KBM-7 (cell line): ENCODE data around the gene SIDT1.

Source experiments
- DNase-seq: peaks from one replicate; pipeline ENCODE4 v3.0.0-alpha.2; 2015
- in situ Hi-C: fragments of 300-500 bp; cut with MboI; formaldehyde crosslinking; loops from 2 replicates; pipeline ENCODE4 v1.14.3; 2020; ENCODE audit warnings: low sequenced_read_pairs, low pct_unique_long_range_greater_than_20kb, mixed read lengths

The SIDT1 gene

DNA sequence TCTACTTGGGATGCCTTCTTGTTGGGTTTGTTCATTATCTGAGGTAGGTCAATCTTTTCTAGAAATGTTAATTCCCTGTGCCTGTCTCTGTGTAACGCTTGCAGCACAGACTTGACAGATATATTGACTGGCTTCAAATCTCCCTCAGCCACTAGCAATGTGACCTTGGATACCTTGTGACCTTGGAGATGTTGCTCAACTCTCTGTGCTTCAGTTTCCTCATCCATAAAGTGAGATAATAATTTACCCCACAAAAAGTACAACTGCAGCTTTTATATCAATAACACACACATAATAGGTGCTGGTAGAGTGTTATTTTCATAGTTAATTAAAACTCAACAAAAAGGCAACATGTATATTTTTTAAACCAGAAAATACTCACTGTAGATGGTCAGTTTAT lies 52.9 kb downstream of the SIDT1 start:
- in situ Hi-C loops = no loop called here
- DNase-seq = no peak

DNA sequence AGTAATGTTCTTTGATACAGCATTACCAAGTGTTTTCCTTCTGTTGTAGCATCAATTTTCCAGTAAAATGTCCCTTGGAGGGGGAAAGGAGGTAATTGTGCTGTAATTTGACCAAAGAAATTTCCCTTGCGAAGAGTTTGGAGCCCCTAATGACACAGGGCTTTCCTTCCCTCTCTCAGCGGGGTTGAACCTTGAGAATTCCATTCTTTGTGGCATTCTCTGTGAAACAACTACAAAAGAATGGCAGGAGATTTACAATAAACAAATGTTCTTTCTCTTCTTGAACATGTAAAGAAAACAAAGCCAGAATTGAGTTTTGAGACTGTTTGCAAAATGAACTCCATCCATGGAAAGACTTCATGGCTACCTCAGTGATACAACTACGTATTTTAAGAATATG lies 53.4 kb downstream of the SIDT1 start:
- in situ Hi-C loops = no loop called here
- no peak for DNase-seq

DNA sequence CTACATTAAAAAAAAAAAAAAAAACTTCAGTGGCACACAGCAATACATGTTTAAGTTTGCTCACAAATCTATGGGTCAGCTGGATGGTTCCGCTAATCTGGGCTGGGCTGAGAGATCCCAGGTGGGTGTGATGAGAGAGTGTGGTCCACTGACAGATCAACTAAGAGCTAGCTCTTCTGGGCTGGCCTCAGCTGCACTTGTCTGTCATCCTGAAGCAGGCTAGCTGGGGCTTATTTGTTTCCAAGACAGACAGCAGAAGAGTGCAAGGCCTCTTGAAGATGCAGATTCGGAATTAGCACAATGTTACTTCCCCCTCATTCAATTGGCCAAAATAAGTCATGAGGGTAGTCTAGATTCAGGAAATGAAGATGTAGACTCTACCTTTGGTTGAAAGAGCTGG lies 56.5 kb downstream of the SIDT1 start:
- in situ Hi-C loops = no loop called here
- no peak for DNase-seq

DNA sequence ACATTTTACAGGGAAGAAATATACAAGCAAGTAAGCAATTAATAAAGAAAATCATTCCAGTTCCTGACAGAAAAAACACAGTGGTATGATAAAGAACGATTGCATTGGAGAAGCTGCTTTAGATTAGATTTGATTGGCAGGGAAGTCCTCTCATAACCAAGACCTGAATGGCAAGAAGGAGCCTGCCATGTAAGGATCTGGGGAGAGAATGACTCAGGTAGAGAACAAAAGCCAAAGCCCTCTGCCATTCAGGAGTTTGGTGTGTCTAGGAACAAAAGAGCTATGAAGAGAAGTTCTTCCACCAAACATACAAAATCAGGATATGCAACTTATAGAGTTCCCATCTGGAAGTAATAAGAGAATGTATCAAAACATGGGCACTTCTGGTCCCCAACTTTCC lies 57.6 kb downstream of the SIDT1 start:
- no peak for DNase-seq
- in situ Hi-C loops = no loop called here

DNA sequence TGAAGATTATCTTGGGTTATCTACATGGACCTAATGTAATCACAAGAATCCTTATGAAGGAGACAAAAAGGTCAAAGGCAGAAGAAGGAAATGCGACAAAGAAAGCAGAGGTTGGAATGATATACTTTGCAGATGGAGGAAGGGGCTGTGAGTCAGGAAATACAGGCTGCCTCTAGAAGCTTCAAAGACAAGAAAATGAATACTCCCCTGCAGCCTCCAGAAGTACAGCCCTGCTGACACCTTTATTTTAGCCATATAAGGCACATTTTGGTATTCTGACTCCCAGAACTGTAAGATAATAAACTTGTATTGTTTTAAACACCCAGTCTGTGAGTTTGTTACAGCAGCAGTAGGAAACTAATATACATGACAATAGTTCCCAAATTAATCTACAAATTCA lies 58.6 kb downstream of the SIDT1 start:
- DNase-seq = no peak
- in situ Hi-C loops = no loop called here

DNA sequence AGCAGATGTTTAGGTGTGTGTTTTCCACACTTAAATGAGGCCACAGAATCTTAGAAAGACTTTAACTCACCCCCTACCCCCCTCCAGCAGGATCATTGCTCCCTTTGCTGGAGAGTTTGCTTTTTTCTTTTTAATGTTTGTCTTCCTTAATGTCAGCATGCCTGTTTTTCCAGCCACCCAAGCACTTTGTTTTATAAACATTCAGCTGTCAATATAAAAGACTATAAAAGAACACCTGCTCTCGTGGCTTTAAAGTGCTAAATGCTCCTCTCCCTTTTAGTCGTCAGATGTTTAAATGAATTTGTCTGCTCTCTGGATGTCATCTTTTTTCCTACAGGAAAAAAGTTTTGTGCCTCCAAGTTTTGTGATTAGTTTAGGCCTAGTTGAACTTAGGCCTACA lies 61.7 kb downstream of the SIDT1 start:
- no peak for DNase-seq
- in situ Hi-C loops = no loop called here

DNA sequence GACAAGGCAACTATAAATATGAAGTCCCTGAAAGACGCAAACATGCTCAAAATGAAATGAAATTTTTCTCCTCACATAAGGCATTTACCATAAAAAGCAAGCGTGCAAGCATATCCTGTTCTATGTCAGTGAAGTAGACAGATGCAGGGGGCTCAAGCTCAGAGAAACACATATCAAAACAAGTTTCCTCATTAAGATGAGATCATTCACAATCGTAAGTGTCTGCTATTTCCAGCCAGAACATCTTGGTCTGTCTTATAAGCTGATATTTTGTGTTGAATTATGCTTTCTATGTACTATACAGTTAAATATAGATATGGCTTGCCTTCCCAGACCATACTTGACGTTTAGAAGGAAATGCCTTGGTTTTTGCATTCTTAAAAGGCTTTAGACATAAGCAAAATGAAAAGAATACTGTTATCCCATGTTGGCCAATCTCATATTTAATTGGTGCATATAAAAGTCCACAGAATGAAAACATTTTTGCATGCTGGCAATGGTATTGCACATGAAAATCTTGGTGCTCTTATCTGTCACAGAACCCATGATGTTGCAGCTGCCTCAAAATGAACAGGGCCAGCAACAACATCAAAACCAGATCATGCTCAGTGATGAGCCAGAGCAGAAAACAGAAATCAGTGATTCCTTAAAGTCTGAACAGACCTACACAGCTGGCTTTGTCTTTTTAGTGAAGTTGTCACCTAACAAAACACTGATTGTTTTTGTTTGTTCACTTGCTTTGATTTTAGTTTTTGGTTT lies 65.4 kb downstream of the SIDT1 start:
- in situ Hi-C loops = no loop called here
- DNase-seq = no peak

DNA sequence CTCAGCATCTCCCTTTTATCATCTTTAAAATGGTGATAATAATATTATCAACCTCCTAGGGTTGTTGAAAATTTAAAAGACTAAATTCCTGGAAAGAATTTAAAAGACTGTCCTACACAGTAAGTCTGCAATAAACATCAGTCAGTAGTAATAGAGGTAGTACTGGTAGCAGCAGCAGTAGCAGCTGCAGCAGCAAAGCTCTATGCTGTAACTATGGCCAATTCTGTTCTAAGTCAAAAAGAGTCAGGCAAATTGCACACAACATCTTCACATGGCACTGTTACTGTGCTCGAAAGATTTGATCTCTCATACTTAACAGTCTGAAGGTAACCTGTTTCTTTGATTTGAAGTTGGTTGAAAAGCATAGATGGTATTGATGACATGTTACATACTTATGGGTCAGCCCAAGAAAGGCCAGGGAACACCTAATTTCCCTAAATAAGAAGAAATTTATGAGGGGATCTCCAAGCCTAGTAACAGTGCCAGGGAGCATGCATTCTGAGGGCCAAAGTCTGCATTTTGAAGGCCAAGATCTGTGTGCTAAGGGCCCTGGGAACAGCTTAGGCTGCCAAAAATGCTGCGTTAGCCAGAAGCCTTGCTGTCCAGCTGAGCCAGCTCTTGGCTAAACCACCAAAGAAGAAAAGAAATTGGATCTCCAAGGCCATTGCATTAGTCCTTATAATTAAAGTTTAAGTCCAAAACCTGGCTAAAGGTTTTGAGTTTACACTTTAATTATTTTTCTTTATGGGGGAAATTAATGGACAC lies 68.2 kb downstream of the SIDT1 start:
- no peak for DNase-seq
- in situ Hi-C loops = no loop called here

DNA sequence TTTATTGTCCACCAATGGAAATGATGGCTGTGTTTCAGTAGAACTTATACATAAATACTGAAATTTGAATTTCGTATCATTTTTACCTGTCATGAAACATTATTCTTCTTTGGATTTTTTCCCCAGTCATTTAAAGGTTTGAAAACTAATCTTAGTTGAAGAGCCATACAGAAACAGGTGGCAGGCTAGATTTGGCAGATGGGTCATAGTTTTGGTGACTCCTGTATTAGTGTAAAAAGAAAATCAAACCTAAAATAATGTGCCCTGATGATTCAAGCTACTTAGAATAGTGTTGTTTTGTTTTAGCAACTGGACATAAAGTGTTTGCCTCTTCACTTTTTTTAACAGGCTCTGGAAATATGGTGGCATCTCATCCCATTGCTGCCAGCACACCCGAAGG lies 68.9 kb downstream of the SIDT1 start:
- DNase-seq = no peak
- in situ Hi-C loops = no loop called here

DNA sequence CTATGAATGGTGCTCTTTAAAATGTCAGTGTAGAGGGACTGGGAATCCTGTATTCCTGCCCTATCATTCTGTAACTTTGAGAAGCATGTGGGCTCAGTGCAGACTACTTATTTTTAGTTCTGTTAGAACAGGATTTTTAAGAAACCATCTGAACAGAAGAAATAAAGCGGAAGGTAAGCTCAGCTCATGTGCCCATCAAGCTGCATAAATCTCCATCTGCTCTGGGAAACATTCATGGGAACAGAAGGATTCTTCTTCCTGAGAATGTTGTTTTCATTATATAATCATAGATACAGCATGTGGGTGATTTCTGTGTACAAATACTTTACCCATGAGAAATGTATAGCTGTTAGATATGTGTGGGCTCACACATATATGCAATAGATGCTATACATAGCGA lies 69.9 kb downstream of the SIDT1 start:
- no peak for DNase-seq
- in situ Hi-C loops = no loop called here

DNA sequence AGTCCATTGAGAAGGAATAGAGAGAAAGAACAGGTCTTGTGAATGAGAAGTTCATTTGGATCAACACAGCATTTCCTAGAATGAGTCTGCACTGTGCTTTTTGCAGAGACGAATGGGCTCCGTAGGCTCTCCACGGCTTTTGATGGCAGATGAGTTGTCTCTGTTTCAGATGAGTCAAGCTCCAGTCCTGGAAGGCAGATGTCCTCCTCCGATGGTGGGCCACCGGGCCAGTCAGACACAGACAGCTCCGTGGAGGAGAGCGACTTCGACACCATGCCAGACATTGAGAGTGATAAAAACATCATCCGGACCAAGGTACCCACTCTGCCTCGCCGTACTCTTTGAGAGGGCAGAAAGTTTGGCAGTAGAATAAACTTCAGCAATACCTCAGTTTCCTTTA lies 70.5 kb downstream of the SIDT1 start:
- in situ Hi-C loops = no loop called here
- DNase-seq = no peak

DNA sequence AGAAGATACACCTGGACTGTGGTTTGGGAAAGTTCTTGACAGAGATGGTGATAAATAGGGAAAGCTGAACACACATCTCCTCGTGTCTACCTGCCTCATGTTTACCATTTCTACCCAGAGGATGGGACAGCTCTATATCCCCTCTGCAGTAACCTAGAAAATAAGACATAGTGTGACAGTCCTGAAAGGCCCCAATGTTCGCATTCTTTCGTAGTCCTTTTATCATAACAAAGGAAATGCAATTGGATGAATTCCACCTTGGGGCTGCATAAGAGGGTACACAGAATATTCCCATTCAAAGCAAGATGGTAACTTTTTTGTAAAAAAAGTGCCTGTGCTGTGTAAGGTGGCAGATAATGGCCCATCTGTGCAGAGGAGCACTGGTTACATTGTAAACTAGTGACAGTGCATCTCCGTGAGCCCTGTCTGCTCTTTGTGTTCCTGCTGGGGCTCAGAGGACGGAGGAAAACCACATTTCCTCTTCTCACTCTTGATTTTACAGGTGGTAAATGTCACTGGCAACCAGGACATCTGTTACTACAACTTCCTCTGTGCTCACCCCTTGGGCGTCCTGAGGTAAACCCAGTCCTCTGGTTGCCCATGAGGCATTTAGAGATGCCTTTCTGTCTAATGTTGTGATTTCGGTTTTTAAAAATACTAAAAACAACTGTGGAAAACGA lies 74.3 kb downstream of the SIDT1 start:
- peak; percentile 95 for DNase-seq
- in situ Hi-C loops = no loop called here

DNA sequence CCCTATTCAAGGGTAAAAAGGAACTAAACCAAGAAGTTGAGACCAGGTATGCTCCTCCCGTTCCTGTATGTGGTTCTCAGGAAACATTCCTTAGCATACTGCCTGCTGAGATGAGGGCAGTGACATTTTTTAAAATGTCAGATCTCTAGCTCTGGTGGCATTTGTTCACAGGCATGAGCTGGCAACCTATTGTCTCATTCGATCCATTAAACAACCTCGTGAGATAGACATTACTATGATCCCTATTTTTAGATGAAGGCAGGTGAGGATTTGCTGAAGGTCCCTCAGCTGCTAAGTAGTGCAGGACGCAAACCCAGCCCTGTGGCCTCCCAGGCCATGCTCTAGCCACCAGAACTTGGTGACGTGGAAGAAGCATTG lies 74.9 kb downstream of the SIDT1 start:
- in situ Hi-C loops = no loop called here
- DNase-seq = no peak

DNA sequence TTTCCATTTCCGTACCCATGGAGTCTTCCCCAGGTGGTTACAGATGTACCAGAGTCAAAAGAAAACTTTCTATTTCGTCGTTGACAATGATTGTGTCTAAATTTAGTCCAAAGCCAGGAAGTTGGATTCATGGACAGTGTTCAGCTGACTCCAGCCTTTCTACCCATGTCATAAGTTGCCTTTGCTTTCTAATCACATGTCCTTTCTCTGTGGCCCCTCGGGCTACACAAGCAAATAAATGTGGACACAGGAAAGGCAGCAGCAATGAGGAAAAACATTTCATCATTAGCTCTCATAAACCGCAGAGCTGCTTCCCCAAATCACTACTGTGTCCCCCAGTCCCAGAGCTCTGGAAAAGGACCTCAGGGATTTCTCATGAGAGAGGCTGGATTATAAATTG lies 82.0 kb downstream of the SIDT1 start:
- no peak for DNase-seq
- in situ Hi-C loops = no loop called here

DNA sequence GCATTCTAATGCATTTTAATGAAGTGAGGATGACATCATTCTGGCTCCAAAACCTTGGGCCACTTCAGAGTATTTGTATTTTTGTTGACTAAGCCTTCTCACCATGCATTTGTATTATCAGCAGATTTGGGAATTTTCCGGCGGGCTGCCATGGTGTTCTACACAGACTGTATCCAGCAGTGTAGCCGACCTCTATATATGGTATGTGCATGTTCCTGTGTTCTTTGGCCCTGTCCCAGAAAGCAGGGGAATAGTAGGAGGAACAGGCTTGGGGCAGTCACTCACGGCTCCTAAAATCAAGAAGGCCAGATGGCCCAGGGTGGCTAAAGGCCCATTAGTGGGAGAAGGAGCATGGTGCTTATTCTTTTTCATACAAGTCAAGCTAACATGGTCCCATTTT lies 83.6 kb downstream of the SIDT1 start:
- DNase-seq = no peak
- in situ Hi-C loops = no loop called here

DNA sequence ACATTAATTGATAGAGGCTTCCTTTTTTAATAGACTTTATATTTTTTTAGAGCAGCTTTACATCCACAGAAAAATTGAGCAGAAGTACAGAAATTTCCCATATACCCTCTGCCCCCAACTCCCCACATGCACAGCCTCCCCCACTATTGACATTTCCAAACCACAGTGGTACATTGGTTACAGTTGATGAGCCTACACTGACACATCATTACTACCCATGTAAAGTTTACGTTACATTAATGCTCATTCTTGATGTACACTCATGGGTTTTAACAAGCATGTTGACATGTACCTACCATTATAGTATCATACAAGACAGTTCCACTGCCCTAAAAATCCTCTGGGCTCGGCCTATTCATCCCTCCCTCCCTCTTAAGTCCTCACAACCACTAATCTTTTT lies 85.4 kb downstream of the SIDT1 start:
- in situ Hi-C loops = no loop called here
- DNase-seq = no peak

DNA sequence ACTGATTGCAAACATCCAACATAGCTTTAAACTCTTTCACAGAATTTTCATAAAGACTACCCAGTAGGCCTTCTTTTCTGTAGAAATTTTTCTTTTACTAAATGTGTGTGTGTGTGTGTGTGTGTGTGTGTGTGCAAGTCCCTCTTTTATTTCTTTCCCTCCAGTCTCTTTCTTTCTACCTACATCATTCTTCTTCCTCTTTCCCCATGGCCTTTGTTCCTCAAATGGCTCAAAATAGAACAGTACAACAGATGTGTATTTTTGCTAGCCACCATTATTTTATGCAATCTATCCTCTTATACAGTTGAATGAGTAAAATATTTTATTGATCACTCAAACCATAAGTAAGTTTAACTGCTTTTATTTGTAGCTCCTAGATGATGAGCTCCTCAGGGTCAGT lies 87.7 kb downstream of the SIDT1 start:
- in situ Hi-C loops = no loop called here
- DNase-seq = peak; percentile 81

DNA sequence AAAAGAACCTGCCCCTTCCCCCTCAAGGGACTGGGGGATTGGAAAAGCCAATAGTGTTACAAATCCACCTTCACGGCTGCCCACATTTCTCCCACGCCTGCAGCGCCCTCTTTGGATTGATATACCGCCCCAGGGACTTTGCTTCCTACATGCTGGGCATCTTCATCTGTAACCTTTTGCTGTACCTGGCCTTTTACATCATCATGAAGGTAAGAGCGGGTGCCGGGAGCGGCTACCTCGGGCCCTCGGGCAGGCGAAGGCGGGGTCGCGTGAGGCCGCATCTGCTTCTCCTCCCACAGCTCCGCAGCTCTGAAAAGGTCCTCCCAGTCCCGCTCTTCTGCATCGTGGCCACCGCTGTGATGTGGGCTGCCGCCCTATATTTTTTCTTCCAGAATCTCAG lies 91.0 kb downstream of the SIDT1 start:
- in situ Hi-C loops = no loop called here

DNA sequence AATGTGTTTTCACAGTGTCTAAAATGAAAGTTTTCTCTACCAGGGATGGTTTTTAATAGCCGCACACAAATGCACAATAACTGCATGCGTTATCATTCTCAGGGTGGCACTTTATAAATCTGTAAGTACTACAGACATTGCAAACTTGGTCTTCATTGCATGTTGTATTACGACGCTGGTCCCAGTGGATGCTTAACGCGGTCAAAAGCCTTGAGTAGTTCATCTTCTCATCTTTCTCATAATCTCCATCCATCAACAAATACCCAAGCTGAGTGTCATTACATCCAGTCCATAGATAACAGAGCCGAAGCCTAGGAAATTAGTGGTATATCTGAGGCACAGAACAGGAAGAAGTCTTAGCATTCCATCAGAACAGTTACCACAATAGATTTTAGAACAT lies 91.5 kb downstream of the SIDT1 start:
- DNase-seq = no peak
- in situ Hi-C loops = no loop called here

More for the DNA sequence above, 91.0 kb downstream of the SIDT1 start:
- no peak for DNase-seq

DNA sequence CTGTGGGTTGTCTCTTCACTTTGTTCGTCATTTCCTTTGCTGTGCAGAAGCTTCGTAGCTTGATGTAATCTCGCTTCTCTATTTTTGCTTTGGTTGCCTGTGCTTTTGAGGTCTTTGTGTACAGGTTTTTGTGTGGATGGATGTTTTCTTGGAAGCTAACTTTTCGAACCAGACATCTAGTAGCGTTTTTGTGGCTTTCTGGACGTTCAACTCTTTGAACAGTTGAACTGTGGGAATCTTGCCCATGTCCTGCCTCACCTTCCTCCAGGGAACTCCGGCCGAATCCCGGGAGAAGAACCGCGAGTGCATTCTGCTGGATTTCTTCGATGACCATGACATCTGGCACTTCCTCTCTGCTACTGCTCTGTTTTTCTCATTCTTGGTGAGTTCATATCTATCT lies 93.5 kb downstream of the SIDT1 start:
- in situ Hi-C loops = no loop called here
- DNase-seq = peak; percentile 41
